Islet precursor cell (in vitro differentiated cells): Measurements from ENCODE around the gene YIPF2.
"Not testable (repeated sequence)": the region's sequence is repeated elsewhere in the genome, so short reads cannot be mapped to it uniquely, and the experiment has no call there.

Source experiments
- DNase-seq: peaks from one replicate; pipeline ENCODE4 v3.0.0-alpha.2; 2018

YIPF2 gene

GRCh38 chr19:10928563-10929401 is at the start of gene YIPF2, which contains the start of gene TIMM29:
TSS of gene YIPF2 (minus strand) at chr19:10928639. CDS start at chr19:10928410, 229 bp downstream.
TSS of gene TIMM29 (plus strand) at chr19:10928811. CDS start at chr19:10928823, 12 bp downstream.
- DNase-seq, result peak; percentile 99

- DNase-seq, result no peak
These were observed 49.3 kb upstream of the YIPF2 start for GRCh38 chr19:10977742-10978092.

- no peak for DNase-seq
These were observed 47.9 kb upstream of the YIPF2 start for GRCh38 chr19:10976131-10976892.

GRCh38 chr19:10975374-10976130 is 47.1 kb upstream of the YIPF2 start:
- no peak for DNase-seq

- no peak for DNase-seq
These were observed 42.8 kb upstream of the YIPF2 start for GRCh38 chr19:10971107-10971726.

- no peak for DNase-seq
These were observed 40.2 kb upstream of the YIPF2 start for GRCh38 chr19:10968527-10969135.

- DNase-seq, result no peak
These were observed 38.4 kb upstream of the YIPF2 start for GRCh38 chr19:10966809-10967208.

- DNase-seq, result no peak
These were observed 37.0 kb upstream of the YIPF2 start for GRCh38 chr19:10965398-10965797.

- DNase-seq, result no peak
These were observed 36.5 kb upstream of the YIPF2 start for GRCh38 chr19:10964903-10965302.

- DNase-seq, result no peak
These were observed 35.4 kb upstream of the YIPF2 start for GRCh38 chr19:10963865-10964264.

- no peak for DNase-seq
These were observed 34.4 kb upstream of the YIPF2 start for GRCh38 chr19:10962863-10963262.

GRCh38 chr19:10961073-10961860 is 32.8 kb upstream of the YIPF2 start:
- DNase-seq, result no peak

- peak; percentile 96 for DNase-seq
These were observed 32.1 kb upstream of the YIPF2 start, which contains the start of gene SMARCA4 for GRCh38 chr19:10960314-10961072. TSS of gene SMARCA4 (plus strand) at chr19:10961030. CDS start at chr19:10984152, 23,122 bp downstream.

- not testable (repeated sequence) for DNase-seq
These were observed 31.0 kb upstream of the YIPF2 start for GRCh38 chr19:10959277-10959968.

GRCh38 chr19:10952809-10953208 is 24.4 kb upstream of the YIPF2 start:
- peak; percentile 66 for DNase-seq

GRCh38 chr19:10946958-10947657 is 18.7 kb upstream of the YIPF2 start:
- no peak for DNase-seq

GRCh38 chr19:10945264-10945663 is 16.8 kb upstream of the YIPF2 start:
- DNase-seq, result no peak

GRCh38 chr19:10943412-10943811 is 15.0 kb upstream of the YIPF2 start:
- not testable (repeated sequence) for DNase-seq

GRCh38 chr19:10941649-10942048 is 13.2 kb upstream of the YIPF2 start:
- not testable (repeated sequence) for DNase-seq
